NCI-H1105 (cell line): Measurements from ENCODE around the gene RBBP7.

Source experiments
- DNase-seq: peaks from one replicate; lab custom pipeline; 2025; lab: John Stamatoyannopoulos, UW

The RBBP7 gene

GRCh38 chrX:16870095-16870861 lies at the start of gene RBBP7:
RBBP7 (minus strand) TSS chrX:16870362; CDS start chrX:16870053, 309 bp downstream.
- DNase-seq, result peak; percentile 84

GRCh38 chrX:16918979-16919378 lies 48.8 kb upstream of the RBBP7 start:
- no peak for DNase-seq

DNA sequence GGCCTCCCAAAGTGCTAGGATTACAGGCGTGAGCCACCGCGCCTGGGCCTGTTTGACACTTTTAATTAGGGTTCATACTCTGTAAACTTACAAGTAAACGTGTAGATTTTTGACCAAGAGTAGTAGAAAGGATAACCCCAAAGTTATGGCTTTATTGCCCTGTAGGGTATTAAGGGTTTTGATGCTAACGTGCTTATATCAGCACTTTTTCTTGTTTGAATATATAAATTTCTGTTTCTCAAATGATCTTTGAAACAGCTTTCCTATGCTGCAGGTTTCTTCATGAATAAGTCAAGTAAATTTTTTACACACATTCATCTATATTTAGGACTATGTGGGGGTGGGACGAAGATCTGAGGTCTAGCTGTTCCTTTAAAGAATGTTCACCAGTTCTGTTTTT lies 47.0 kb upstream of the RBBP7 start:
- no peak for DNase-seq

GRCh38 chrX:16916561-16916960 lies 46.4 kb upstream of the RBBP7 start:
- DNase-seq, result no peak

DNA sequence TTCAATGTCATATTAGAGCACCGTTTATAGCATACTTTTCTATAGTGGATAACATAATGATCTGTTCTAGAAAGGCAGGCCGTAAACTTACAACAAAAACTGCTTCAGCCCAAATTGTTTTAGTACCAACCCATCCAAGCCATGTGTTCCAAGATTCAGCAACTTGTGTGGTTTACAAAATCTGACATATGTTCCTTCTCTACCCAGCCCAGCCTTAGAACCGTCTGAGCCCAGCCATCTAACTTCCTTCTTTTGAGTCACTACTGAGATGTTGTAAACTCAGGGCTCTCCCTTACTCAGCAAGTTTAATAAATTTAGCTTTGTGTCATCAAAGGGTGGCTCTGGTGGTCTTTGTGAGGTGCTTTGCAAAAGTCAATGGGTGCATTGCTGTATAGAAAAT lies 43.9 kb upstream of the RBBP7 start:
- no peak for DNase-seq

- DNase-seq, result no peak
These were observed 40.2 kb upstream of the RBBP7 start for GRCh38 chrX:16910376-16910775.

DNA sequence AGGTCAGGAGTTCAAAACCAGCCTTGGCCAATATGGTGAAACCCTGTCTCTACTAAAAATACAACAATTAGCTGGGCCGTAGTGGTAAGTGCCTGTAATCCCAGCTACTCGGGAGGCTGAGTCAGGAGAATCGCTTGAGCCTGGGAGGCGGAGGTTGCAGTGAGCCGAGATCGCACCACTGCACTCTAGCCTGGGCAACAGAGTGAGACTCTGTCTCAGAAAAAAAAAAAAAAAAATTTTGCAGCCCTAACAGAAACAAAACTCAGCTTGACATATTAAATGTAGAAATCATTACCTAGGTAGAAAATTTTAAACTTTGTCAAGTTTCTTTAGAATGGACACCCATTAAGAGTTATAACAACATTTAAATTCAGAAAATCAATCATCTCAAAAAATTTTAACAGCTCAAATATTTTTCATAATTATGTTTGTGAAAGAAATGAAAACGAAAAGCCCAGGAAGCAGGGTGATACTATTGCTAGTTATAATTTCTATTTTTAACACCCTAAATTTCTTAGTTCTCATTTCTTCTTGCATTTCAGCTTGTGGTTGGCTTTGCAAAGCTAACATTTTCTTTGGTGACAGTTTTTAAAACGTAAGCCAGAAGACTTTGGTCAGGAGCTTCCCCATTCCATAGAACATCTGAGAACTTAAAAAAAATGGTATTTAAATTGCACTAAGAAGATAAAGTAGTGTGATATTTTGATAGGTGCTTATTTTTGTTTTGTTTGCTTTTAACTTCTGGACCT lies 33.3 kb upstream of the RBBP7 start:
- DNase-seq, result no peak

DNA sequence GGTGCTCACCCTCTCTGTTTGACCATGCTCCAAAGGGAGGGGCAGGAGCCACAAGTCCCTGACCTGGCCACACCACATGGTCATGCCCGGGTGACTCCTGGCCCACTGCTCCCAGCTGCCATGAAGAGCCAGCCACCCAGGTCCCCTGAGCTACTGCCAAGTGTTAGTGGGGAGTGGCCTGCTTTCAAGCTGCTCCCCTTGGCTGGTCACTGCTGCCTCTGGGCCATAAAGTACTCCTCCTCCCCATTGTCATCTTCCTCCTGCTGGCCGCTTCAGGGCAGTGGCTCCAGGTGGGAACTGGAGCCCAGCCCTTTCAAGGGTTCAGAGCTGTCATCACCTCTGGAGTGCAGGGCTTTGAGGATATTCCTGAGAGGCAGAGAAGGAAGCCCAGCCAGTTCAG lies 27.3 kb upstream of the RBBP7 start:
- DNase-seq, result no peak

DNA sequence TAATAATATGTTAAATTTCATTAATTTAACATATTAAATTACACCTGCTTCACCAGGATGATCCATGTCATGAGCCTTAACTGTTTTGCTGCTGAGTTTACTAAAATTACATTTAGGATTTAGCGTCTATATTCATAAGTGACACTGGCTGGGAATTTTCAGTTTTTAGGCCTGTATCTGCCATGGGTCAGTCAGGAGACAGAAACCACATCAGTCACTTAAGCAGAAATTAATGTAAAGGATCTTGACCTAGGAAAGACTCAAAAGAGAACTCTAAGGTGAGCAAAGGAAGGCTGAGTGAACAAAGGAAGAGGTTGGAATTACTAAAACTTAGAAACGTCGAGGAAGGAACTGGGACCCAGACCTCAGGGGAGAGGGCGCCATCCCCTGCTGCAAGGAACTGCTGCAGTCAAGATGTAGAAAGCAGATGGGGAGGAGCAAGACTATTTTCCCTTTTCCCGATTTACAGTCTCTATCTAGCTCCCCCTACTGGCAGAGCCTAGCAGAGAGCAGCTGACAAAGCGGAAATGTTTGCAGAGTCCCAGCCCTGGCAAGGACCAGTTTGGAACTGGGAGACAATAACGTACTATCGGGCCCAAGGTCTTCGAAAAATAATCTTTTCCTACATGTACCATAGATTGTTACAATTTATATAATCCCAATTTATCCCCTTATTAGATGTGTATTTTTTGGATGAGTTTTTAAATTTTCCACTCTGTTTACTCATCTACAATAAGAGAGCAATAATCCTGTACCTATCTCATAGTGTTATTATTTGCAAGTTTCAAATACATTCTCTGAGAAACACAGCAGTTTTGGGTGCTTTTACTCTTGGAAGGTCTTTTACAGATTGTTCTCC lies 22.6 kb upstream of the RBBP7 start:
- peak; percentile 37 for DNase-seq

GRCh38 chrX:16885628-16886027 lies 15.5 kb upstream of the RBBP7 start:
- DNase-seq, result no peak

- no peak for DNase-seq
These were observed 13.3 kb upstream of the RBBP7 start for GRCh38 chrX:16883487-16883804.

DNA sequence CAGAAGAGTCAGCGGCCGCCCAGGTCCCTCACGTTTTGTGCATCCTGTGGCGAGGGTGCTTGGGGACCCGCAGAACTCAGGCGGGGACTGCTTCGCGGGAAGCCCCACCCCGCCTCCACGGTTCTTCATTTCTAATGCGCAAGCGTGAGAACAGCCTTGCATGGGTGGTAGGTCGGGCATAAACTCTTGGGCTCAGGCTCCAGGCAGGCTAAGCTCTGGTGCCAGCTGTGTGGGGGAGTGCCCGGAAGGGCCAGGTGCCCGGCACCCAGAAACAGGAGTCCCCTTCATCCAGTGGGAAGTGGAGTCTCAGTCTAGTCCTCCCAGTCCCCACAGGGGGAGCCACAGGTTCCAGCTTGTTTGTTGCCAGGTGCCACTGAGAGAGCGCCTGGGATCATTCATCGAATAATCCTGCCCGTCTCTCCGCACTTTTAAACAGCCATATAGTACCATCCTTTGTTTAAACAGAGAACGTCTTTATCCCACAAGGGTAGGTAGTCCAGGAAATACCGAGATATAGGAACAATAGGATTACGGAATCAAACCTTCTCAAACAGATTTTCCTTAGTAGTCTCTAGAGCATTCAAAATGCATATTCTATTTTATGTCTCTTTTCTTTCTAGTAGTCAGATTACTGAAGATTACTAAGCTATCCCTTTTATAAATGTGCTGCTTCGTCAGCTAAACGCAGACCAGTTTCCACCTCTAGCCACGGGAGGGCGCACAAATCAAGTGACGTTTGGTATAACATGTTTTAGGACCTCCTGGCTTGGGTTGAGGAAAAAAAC lies 12.7 kb upstream of the RBBP7 start:
- peak; percentile 76 for DNase-seq

GRCh38 chrX:16882169-16882568 lies 12.0 kb upstream of the RBBP7 start:
- DNase-seq, result no peak

- DNase-seq, result no peak
These were observed 6.5 kb upstream of the RBBP7 start for GRCh38 chrX:16876696-16877095.

- DNase-seq, result no peak
These were observed 4.4 kb upstream of the RBBP7 start for GRCh38 chrX:16874458-16875095.

- DNase-seq, result no peak
These were observed 2.9 kb upstream of the RBBP7 start for GRCh38 chrX:16873106-16873505.

DNA sequence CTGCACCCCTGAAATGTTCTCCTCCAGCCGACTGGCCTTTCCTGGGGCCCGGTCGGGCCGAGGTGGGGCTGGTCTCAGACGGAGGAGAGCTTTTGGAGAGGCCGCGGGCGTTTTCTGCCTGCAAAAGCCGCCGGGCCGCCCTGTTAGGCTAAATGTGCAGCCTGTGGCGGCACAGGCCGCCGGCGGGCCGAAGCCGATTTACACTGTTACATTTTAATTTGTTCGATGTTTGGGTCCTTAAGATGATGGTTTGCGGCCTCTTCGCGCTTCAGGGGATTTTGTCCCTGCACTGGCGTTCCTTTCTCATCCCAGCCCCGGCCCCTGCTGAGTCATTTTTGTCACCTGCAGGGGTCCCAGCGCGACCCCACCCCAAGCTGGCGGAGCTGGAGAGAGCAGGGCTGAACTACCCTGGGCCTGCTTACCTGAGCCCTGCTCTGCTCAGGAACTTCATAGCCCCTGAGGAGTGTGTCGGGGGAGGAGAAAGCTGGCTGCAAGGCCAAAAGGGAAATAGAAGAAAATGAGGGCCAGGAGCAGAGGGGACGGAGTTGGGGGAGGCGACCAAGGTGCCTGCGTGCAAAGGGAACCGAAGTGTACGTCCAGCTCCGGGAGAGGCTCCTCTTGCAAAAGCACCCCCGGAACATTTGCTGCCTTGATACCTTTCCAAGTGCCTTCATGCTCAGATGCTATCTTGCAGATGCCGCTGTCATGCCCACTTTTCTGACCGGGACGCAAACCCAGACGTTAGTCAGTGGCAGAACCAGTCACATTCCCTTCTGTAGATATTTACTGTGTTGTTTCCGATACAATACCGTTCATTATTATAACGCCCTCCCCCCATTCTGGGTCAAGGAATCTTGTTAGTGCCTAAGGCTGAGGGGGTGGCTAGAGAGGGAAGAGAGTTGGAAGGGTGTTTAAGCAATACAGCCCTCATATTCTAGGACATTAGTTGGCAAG lies 977 bp upstream of the RBBP7 start:
- no peak for DNase-seq

GRCh38 chrX:16869393-16870094 lies 618 bp downstream of the RBBP7 start:
- DNase-seq, result peak; percentile 9

- no peak for DNase-seq
These were observed 1.2 kb downstream of the RBBP7 start for GRCh38 chrX:16868920-16869319.

- DNase-seq, result no peak
These were observed 2.2 kb downstream of the RBBP7 start for GRCh38 chrX:16867947-16868346.
